ENCODE measurements around the gene TMEM245. TPM values are rescaled to one million over a fixed set of nuclear protein-coding genes. Genes with fewer than 3 reads are reported as not detected.

The TMEM245 gene
- total RNA-seq, 1 experiment from 2014 or later, result 52.2 TPM

GRCh38 chr9:109072821-109073435 lies 46.8 kb downstream of the TMEM245 start:
- no peak overlapping the region for H3K27ac Mint-ChIP-seq (ENCODE audit: unreplicated experiment)
- no peak overlapping the region for H3K4me3 Mint-ChIP-seq (ENCODE audit: low read depth, unreplicated experiment)
- intact Hi-C loops (cut with micrococcal nuclease; ENCODE audit: unreplicated experiment), result no loop called here
- DNase-seq, result no peak
- no peaks in the 10 kb centered on the region for H3K9me3 Mint-ChIP-seq (ENCODE audit: low read depth, unreplicated experiment)
- no peaks in the 10 kb centered on the region for H3K27me3 Mint-ChIP-seq (ENCODE audit: unreplicated experiment)
- no TSS peak for BruUV-seq (replicated peaks)
- no peak for TF ChIP-seq CTCF (IDR thresholded peaks at IDR 0.05; ENCODE audit: unreplicated experiment)
- CTCF ChIA-PET, result interaction anchor here (0.6 kb wide), 1 partner anchor 14 kb away, joined by 3 read pairs; no protein-coding TSS in a partner anchor
- H3K36me3 Mint-ChIP-seq (ENCODE audit: insufficient read depth, unreplicated experiment), result peaks cover 5% of the 10 kb centered on the region
- H3K4me1 Mint-ChIP-seq (ENCODE audit: low read depth, unreplicated experiment), result no peaks in the 10 kb centered on the region

GRCh38 chr9:109072133-109072692 lies 47.5 kb downstream of the TMEM245 start:
- H3K4me1 Mint-ChIP-seq (ENCODE audit: low read depth, unreplicated experiment), result no peaks in the 10 kb centered on the region
- no peak for TF ChIP-seq CTCF (IDR thresholded peaks at IDR 0.05; ENCODE audit: unreplicated experiment)
- CTCF ChIA-PET, result no interaction called here
- H3K27me3 Mint-ChIP-seq (ENCODE audit: unreplicated experiment), result no peaks in the 10 kb centered on the region
- peaks cover 5% of the 10 kb centered on the region for H3K36me3 Mint-ChIP-seq (ENCODE audit: insufficient read depth, unreplicated experiment)
- BruUV-seq (replicated peaks), result no TSS peak
- DNase-seq, result no peak
- intact Hi-C loops (cut with micrococcal nuclease; ENCODE audit: unreplicated experiment), result no loop called here
- no peak overlapping the region for H3K4me3 Mint-ChIP-seq (ENCODE audit: low read depth, unreplicated experiment)
- H3K9me3 Mint-ChIP-seq (ENCODE audit: low read depth, unreplicated experiment), result no peaks in the 10 kb centered on the region
- H3K27ac Mint-ChIP-seq (ENCODE audit: unreplicated experiment), result no peak overlapping the region

GRCh38 chr9:109068764-109069163 lies 51.0 kb downstream of the TMEM245 start:
- Mint-ChIP-seq H3K27ac (ENCODE audit: unreplicated experiment) (no peak overlapping the region), H3K4me3 (ENCODE audit: low read depth, unreplicated experiment) (no peak overlapping the region), H3K4me1 (ENCODE audit: low read depth, unreplicated experiment) (peaks cover 3% of the 10 kb centered on the region), H3K36me3 (ENCODE audit: insufficient read depth, unreplicated experiment) (peaks cover 11% of the 10 kb centered on the region), H3K27me3 (ENCODE audit: unreplicated experiment) (no peaks in the 10 kb centered on the region), H3K9me3 (ENCODE audit: low read depth, unreplicated experiment) (no peaks in the 10 kb centered on the region)
- BruUV-seq (replicated peaks), result no TSS peak
- DNase-seq, result no peak
- no peak for TF ChIP-seq CTCF (IDR thresholded peaks at IDR 0.05; ENCODE audit: unreplicated experiment)
- CTCF ChIA-PET, result no interaction called here
- intact Hi-C loops (cut with micrococcal nuclease; ENCODE audit: unreplicated experiment), result loop anchor here (10.0 kb wide), 1 partner anchor 46 kb away; the partner anchor contains the start of gene TMEM245

- intact Hi-C loops (cut with micrococcal nuclease; ENCODE audit: unreplicated experiment), result loop anchor here (10.0 kb wide), 1 partner anchor 50 kb away; the partner anchor contains the start of gene TMEM245
- DNase-seq, result no peak
Measured at GRCh38 chr9:109064963-109065702, 54.6 kb downstream of the TMEM245 start.

More at GRCh38 chr9:109064963-109065702, 54.6 kb downstream of the TMEM245 start:
- no peaks in the 10 kb centered on the region for H3K9me3 Mint-ChIP-seq (ENCODE audit: low read depth, unreplicated experiment)
- peak overlapping the region; percentile 36 for H3K27ac Mint-ChIP-seq (ENCODE audit: unreplicated experiment)
- H3K4me3 Mint-ChIP-seq (ENCODE audit: low read depth, unreplicated experiment), result no peak overlapping the region
- H3K4me1 Mint-ChIP-seq (ENCODE audit: low read depth, unreplicated experiment), result peaks cover 7% of the 10 kb centered on the region
- peaks cover 11% of the 10 kb centered on the region for H3K36me3 Mint-ChIP-seq (ENCODE audit: insufficient read depth, unreplicated experiment)
- CTCF ChIA-PET, result no interaction called here
- no peak for TF ChIP-seq CTCF (IDR thresholded peaks at IDR 0.05; ENCODE audit: unreplicated experiment)
- BruUV-seq (replicated peaks), result no TSS peak
- H3K27me3 Mint-ChIP-seq (ENCODE audit: unreplicated experiment), result no peaks in the 10 kb centered on the region
